Activated T-helper 1 cell treated with Interleukin-2 at 50 U/mL for 16 hours (primary cell): ENCODE results near the gene L3HYPDH.
A peak's percentile ranks its signal among the peaks of the same experiment; 100 is the strongest.
"Not testable (repeated sequence)": the region's sequence is repeated elsewhere in the genome, so short reads cannot be mapped to it uniquely, and the experiment has no call there.

Experiments used
- DNase-seq: peaks from one replicate; pipeline ENCODE4 v3.0.0-alpha.2; 2020; ENCODE audit warnings: low read depth

L3HYPDH gene

DNA sequence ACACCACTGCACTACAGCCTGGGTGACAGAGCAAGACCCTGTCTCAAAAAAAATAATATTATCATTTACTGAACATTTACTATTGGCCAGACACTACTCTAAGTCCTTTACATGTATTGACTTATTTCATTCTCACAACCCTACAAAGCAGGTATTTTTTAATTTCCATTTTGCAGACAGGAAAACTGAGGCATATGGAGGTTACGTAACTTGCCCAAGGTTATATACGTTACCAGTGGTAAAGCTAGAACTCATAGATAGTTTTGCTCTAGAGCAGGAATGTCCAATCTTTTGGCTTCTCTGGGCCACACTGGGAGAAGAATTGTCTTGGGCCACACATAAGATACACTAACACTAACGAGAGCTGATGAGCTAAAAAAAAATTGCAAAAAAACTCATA lies 5.7 kb downstream of the L3HYPDH start:
- DNase-seq = no peak

DNA sequence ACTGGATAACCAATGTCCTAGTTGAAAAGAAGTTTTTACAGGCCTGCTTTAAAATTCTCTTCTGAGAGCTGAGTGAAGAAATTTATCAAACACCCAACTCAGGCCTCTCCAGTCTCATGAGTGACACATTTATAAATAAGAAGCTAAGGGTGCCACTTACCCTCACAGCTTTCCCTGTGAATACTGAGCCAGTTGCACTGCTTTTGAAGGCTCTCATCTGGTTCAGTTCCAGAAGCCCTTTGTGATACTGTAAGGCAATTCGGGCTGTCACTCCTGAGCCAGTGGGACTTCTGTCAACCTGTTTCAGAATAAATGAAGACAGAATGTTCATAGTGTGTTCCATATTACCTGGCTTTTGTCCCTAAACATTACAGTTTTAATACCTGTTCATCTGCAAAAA lies 8.5 kb downstream of the L3HYPDH start:
- no peak for DNase-seq

DNA sequence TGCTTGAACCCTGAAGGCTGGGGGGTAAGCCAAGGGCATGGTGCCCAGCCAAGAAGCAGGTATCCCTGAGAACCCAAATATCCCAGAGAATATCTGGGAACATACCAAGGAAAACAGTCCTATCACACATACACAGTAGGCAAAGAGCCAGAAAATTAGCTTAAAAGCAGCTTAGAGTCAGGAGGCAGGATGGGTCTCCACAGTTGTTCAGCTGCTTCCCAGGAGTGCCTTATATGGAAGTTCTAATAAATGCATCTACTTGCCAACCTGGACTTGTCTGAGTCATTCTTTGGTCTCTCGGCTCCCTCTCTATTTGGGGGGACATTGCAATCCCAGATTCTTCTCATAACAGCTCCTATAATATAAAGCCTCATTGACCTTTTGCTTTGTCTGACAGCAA lies 10.0 kb downstream of the L3HYPDH start:
- DNase-seq = no peak

DNA sequence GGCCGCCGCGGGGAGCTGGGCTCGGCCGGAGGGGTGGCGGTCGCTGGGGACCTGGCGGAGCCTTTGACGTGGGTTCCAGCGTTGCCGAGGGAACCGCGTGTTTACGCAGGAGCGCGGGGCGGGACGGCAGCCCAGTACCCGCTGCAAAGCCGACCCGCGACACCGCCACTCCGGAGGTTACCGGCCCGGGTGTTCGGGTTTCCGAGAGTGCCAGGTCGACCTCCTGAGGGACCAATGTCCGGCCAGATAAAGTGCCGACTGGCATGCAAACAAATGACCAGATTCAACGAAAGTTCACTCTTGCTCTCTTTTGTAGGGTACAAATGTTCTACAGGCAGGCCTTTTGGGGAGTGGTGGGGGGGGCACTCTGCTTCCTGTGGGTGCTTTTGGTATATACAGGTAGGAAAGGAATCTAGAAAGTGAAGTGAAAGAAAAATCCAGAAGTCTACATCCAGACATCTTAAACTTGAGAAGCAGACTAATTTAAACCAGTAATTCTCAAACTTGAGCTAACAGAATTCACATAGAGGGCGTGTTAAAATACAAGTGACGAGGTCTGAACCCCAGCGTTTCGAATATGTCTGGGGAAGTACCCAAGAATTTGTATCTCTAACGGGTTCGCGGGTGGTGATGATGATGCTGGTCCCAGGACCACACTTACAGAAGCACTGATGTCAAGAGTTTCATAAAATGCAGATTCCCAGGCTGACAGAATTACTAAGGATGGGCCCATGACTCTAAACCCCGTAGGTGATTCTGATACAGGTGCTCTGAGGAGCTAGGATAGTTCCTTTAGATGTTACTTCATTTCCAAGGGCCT lies 18.7 kb downstream of the L3HYPDH start, which contains the start of gene GPR135:
Gene GPR135 (minus strand): TSS at position 65 of the 820 bp plus-strand sequence. CDS start 154 bp downstream, outside the sequence.
- DNase-seq = no peak

DNA sequence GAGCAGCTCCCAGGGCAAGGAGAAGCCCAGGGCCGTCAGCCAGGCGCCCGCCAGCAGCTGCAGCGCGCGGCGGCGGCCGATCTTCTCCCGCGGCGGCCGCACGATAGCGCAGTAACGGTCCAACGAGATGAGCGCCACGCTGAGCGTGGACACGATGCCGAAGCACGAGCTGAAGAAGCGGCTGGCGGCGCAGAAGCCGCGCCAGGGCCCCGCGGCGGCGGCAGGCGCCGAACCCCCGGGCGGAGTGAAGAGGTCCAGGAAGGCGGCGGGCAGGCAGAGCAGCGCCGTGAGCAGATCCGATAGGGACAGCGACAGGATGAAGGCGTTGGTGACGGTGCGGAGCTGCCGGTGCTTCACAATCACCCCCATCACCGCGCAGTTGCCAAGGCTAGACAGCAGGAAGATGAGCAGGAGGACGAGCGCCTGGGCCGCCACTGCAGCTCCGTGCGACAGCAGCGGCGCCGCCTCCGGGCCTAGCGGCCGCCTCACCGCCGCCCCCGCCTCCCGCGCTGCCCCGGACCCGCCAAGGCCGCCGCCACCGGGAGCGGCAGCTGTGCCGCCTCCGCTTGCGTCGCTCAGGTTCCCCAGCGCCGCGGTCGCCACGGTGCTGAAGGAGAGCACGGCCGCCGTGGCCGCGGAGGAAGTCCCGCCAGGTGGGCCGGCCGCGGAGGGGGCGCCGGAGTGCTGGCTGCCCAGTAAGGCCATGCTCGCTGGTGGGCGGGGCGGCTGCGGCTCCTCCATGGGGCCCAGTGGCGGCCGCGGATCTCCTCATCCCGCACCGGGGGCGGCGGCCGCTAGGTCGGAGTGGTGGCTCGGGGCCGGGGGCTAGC lies 19.5 kb downstream of the L3HYPDH start:
- DNase-seq = peak; percentile 38

DNA sequence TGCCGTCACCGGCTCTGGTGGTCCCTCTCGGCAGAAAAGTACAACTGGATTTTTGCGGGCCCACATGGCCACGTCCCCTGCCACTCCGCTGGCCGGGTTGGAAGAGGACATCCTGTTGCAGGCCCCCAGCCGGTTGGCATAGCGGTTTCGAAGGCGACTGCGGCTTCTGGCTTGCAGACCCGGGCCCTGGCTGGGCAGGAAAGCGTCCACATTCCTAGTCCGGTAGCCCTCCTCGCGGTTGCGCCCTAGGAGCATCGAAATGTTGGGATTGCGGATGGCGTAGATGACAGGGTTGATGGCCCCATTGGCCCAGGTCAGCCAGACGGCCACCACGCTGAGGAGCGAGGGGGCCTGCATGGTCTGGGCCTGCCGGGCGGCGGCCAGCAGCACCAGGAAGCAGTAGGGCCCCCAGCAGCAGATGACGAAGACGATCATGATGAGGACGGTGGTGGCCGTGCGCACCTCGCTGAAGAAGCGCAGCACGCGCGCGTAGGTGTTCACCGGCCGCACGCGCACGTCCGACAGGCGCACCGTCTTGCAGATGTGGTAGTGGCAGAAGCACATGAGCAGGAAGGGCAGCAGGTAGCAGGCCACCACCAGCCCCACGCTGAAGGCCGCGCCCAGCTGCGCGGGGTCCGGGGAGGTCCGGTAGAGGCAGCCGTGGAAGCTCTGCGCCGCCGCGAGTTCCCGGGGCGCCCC lies 20.3 kb downstream of the L3HYPDH start:
- no peak for DNase-seq

DNA sequence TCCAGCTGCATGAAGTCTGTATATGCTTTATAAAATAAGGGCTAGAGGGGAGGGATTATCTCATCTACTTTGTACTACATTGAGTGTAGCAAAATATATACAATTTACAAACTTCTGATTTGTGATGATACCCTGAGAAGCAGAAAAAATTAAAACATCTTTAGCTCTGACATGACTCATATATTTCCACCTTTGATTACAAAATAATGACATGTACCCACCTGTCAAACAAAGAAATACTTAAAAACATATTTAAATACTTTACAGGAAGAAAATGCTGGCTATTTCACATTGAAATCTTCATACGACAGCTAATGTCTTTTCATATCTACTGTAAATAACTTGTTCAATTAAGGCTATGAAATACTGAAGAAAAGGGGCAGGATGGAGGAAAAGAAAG lies 22.3 kb downstream of the L3HYPDH start:
- DNase-seq = no peak

DNA sequence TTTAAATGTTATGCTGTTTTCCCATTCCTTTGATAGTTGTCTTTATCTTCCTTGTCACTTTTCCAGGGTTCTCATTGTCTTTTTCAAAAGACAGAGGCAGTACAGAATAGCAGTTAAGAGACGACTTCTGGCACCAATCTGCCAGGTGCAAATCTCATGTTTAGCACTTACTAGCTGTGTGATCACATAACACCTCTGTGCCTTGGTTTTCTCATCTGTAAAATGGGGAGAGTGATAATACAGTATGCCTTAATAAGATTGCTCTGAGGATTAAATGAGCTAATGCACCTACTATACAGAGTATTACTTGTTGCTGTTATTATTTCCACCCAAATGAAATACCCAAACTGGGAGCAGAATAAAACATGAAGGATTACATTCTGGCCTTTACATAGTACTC lies 23.8 kb downstream of the L3HYPDH start:
- DNase-seq = no peak

DNA sequence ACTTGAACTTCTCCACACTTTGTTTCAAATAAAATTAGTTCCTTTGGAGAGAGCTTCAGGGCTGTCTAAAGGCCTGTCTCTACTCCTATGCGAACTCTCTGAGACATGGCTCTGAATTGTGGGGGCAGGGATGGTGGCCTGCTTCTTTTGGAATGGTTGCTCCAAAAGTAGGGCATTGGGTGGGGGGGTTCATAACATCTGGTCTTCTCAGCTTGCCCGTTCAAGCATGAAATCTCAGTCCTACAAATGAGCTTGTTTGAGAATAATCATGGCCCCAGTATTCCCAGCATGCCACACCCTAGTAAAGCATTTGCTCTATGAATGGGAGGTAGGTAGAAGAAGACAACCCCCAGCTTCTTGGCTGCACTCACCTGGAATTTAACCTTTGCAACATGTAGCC lies 25.7 kb downstream of the L3HYPDH start:
- no peak for DNase-seq

DNA sequence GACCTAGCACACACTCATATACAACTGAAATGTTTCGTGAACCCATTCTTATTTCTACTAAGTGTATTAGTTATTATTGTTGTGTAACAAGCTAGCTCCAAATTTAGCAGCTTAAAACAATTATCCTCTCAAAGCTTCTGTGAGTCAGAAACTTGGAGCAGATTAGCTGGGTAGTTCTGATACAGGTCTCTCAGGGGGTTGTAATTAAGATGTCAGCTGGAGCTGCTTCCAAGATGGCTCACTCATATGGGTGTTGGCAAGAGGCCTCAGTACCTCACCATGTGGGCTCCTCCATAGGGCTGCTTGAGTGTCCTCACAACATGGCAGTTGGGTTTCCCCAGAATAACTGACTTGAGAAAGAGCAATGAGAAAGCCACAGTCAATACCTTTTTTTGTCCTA lies 28.8 kb downstream of the L3HYPDH start:
- DNase-seq = no peak

DNA sequence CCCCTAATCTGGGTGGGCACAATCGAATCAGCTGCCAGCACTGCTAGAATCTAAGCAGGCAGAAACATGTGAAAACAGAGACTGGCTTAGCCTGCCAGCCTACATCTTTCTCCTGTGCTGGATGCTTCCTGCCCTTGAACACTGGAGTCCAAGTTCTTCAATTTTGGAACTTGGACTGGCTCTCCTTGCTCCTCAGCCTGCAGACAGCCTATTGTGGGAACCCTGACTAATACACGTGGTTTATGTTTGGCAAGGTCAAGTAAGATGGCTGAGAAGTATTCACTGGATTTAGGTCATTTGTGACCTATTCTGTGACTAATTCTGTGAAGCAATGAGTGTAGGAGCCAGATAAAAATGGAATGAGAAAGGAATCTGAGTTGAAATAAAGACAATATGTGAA lies 30.1 kb downstream of the L3HYPDH start:
- no peak for DNase-seq

DNA sequence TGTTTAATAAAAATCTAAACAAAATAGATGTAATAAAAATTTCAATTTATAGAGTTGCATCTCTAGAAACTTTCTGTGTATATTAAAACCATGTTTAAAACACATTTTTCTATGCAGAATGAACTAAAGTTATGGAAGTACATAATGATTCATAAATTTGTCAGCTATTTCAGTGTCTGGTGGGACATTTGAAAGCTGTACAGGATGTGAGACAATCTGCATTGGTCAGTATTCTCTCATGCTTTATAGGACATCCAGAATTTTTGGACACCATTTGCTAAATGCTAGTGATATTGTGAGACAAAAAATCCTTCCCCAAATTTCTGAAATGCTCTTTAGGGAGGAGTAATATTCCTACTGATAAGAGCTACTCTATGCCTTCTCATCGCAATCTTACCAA lies 32.4 kb downstream of the L3HYPDH start:
- no peak for DNase-seq

DNA sequence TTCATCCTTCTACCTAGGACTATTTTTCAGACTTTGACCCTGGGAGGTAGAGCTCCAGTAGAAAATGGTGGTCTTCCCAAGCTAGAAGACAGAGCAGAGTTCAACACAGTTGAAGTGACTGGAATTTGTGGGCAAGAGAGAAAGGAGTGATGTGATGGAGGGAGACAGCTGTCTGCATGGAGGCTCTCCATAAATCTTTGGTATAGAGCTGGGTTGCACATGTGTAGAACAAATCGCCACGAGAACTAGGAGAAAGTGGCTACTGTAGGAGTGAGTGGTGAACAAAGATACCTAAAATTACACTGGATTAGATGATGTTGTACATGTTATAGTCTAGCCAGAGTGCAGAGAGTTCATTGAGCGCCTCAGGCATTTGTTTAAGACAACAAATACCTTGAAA lies 33.5 kb downstream of the L3HYPDH start:
- no peak for DNase-seq

DNA sequence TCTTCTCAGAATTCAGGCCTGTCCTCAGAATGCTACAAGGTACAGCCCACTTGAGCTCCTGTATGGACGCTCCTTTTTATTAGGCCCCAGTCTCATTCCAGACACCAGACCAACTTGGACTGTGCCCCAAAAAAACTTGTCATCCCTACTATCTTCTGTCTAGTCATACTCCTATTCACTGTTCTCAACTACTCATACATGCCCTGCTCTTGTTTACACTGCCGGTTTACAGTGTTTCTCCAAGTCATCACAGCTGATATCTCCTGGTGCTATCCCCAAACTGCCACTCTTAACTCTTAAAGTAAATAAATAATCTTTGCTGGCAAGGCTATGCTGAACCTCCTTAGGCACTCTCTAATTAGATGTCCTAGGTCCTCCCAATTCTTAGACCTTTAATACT lies 35.5 kb downstream of the L3HYPDH start:
- DNase-seq = not testable (repeated sequence)

DNA sequence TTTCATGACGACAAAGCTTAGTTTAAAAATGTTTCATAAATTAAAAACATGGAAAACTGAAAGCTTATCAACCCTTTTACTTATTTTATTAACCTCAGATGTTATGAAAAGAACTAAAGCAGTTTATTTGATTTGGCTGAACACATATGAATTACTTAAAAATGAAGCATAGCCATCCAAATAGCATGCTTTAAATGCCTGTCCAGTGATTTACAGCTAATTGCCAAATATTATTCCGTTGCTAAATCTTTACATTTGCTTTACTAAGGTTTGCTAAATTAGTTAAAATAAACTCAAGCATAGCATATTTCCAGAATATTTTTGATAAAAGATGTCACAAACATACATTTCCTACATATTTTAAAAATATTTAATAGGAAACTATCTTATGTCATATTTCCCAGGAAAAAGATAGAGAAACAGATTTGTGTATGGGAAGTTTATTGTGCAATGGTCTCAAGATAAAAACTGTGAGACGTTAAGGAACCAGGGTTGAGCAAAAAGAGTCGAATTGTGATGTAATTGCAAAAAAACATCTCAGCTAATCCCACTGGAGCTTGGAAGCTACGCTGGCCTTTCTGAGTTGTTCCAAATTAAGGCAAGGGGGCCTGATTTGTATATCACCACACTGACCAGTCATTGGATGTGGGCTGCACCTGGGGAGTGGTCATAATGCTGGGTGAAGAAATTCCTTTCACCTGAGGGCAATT lies 44.8 kb downstream of the L3HYPDH start:
- DNase-seq = no peak

DNA sequence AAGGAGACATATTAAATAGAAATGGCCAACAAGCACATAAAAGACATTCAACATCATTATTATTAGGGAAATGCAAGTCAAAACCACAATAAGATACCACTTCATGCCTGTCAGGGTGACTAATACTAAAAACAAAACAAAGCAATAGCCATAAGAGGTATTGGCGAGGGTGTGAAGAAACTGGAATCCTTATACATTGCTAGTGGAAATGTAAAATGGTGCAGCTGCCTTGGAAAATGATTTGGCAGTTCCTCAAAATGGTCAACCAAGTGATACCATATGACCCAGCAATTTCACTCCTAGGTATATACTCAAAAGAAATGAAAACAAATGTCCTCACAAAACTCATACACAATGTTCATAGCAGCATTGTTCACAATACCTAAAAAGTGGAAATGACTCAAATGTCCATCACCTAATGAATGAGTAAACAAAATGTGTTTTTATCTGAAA lies 46.0 kb downstream of the L3HYPDH start:
- DNase-seq = no peak

DNA sequence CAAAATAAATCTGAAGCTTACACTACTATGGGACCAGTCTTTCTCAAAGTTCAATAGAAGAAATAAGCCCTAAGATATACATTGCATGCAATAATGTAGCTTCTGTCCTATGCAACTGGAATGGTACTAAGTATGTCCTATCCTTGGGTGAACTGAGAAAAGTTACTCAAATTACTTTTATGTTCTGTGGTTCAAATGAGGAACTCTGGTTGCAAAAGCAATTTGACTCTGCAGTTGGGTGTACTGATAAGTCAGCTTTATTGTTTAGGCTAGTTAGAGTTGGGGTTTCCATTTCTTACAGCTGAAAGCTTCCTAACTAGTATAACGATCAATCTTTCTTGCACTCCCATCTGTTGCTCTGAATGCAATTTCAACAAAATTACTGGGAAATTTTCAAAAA lies 48.2 kb downstream of the L3HYPDH start:
- DNase-seq = no peak

DNA sequence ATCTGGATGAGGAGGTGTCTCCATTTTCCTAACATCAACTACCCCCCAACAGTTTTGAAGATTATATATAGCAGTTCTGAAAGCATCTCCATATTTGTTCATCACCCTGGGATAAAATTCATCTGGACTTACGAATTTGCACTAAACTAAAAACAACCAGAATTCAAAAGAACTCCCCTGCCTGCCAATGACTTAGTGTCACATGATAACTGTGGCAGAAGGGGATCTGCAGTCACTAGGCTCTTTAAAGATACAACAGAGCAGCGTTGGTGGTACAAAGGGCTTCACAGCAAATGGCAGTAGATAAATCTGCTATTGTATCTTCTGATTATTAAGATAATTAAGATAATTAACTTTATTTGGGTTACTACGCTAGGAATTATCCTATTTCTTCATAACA lies 49.1 kb downstream of the L3HYPDH start:
- no peak for DNase-seq

DNA sequence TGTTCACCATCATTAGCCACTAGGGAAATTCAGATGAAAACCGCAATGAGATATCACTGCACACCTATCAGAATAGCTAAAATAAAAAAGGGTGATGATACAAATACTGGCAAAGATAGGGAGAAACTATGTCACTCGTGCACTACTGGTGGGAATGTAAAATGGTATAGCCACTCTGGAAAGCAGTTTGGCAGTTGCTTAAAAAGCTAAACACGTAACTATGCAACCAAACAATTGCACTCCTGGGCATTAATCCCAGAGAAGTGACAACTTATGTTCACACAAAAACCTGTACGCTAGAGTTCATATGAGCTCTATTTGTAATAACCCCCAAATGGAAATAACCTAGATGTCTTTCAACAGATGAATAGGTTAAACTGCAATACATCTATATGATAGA lies 54.4 kb downstream of the L3HYPDH start:
- DNase-seq = no peak

DNA sequence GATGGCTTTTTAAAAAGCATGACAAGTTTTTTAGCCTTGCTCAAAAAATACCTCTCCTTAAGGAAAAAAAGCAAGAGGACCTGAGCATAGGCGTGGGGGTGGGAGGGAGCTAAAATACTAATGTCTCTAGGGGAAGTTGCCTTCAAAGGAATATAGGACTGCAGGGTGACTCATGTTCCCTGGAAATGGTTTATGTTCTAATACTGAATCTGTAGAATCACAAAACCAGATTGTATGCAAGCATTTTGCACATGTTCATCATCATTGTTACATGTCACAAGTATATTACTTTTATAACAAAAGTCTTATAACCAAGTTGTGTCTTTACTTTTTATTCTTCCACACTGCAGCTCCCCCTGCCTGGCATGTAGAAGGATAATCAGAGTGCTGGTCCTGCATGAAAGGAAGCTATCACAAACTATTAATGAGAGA lies 55.6 kb downstream of the L3HYPDH start:
- DNase-seq = no peak

DNA sequence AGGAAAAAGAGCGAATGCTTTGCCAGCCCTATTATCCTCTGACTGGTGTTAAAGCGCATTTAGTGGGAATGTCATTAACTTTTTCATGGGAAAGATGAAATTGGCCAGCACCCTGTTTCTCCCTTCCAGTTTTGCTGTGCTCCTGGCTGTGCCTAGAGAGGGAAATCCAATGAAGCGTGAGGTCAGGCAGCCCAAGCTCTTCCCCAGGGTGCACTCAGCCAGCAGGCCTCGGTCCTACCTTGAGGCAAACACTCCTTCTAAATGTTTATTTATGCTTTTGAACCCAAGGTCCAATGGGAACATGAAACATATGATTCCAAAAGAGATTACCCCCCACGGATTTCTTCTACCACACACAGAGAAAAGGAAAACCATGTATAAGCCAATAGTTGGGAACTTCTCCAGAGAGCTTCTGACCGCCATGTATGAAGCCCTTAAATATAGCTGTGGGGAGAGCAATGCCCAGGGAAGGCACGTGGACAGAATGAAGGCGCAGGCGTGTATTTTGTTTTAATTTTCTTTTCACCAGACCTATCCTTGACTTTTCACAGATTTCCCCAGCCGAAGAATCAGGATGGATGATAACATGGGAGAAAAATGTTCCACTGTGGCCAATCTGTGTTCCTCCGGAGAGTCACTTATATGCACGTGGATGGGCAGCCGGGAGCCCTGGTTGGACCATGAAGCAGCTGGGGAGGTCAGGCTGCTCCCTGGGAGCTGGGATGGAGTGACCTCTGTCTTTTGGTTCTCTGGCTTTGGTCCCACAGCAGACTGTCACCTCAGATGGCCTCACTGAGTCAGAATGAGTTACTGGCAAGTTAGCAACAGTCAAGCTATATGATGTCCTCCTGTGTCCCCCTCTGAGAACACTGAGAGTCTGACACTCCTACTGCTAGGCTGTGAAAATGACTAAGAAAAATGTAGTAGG lies 56.3 kb downstream of the L3HYPDH start:
- DNase-seq = no peak
